ENCODE results near the gene FHIP1A. TPM values are rescaled to one million over a fixed set of nuclear protein-coding genes. Genes with fewer than 3 reads are reported as not detected.

Gene FHIP1A
- total RNA-seq, 1 donor from 2014 or later = 19.3 TPM

DNA sequence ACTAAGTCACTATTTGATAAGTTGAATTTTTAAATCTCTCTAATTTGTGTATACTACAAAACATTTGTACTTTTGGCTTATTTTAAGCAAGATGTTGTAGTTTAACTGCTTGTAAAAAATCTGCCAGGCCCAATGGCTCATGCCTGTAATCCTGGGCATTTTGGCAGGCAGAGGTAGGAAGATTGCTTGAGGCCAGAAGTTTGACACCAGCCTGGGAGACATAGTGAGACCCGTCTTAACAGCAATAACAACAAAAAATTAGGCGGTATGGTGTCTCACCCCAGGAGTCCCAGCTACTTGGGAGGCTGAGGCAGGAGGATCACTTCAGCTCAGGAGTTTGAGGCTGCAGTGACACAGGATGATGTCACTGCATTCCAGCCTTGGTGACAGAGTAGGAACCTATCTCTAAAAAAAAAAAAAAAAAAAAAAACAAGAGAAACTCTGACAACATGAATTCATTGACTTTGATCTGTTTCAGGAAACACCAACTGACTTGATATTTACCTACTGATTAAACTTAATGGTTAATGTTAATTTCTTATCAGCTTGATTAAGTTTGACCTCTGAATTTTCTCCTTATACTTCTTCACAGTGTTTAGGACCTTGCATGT lies 8.9 kb downstream of the FHIP1A start:
- no peak for DNase-seq (ENCODE audit: low read depth)

DNA sequence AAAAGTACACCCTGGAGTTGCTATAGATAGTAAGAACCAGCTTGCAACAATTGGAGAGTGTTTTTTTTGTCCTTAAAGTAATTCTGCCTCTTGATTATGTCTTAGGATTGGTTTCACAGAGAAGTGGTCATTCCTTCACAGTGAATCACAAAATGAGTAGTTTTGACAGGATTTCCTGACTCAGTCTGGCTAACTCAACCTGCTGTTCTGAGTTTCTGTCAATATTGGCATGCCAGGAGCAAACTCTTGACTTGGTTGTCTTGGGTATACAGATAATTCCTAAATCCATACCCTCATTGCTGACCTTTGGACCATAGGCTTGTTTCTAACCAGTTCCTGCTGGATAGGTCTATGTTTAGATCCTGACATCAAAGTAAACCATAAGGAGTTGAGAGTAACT lies 9.4 kb downstream of the FHIP1A start:
- DNase-seq (ENCODE audit: low read depth) = peak; percentile 97

DNA sequence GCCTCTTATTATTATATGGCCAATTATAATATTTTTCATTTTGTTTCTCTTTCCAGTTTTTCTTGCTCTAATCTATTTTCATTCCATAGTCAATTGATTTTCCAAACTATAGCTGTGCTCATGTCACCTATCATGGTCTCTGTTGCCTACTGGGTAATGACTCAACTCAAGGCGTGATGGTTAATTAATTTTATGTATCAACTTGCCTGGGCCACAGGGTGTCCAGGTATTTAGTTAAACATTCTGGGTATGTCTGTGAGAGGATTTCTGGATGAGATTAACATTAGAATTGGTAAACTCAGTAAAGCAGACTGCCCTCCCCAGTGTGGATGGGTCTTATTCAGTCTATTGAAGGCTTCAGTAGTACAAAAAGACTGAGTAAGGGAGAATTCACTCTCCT lies 9.9 kb downstream of the FHIP1A start:
- DNase-seq (ENCODE audit: low read depth) = peak; percentile 69

DNA sequence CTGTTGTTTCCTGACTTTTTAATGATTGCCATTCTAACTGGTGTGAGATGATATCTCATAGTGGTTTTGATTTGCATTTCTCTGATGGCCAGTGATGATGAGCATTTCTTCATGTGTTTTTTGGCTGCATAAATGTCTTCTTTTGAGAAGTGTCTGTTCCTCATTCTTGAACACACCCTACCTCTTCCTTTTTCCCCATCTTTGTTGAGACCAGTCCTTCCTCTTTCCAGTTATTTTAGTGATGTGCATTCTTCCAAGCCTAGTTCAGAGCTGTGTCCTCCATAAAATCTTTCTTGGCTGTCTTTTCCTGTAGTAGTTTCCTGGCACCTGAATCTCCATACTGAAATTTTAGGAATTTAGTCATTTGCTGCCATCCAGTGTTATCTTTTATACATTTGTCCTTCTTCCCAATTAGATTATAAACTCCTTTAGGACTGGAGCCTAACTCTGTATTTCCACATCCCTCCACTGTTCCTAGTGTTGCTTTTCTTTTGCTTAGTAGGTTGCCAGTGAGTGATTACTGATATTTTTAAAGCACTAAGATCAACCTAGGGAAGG lies 11.4 kb downstream of the FHIP1A start:
- DNase-seq (ENCODE audit: low read depth) = no peak

DNA sequence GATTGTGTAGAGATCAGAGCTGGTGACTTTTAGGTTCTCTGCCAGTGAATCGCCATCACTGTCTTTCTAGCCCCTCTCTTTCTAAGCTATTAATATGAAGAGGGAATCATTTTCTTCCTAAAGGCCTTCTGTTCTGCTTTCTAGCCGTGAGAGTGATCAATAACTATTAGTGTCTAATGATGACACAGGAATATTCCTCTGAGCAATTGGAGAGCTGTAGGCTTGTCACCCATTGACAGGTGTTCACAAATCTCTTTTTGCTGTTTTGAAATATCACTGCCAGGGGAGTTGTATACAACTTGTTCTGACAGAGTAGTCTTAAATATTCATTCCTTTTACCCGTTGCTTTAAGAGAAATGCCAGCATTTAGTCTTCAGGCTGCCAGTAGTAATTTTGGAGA lies 13.9 kb downstream of the FHIP1A start:
- DNase-seq (ENCODE audit: low read depth) = no peak

DNA sequence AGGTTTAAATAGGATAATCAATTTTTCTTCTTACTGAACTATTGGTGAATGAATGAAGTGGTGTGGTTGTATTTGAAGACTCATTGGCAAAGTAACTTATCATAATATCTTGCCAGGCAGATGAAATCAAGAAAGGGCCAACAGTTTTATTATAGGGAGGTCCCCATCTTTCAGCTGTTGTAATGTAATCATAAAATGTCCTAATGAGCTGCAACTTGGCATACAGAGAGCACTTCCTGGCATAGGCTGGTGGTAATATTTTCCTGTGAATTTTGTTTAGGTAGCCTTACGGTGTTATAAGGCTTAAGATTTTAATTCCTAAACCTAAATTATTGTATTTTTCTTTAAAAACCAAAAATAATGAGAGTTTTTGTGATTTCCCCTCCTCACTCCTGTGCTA lies 17.5 kb downstream of the FHIP1A start:
- no peak for DNase-seq (ENCODE audit: low read depth)

DNA sequence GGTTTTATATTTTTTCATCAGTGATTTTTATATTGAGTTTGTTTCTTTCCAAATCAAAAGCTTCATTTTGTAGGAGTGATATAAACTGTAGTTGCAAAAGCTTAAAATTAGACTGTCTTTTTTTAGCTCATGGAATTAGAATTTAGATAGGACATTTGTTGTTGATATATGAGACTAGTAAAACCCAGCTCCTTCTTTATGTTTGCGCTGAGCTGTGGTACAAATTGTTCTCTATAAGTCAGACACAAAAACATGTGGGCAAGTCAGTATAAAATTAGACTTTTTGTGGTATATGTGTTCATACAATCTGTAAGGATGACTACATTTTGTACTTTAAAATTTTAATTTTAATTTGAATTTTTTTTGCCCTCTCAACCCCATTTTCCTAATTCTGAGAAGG lies 18.3 kb downstream of the FHIP1A start:
- no peak for DNase-seq (ENCODE audit: low read depth)

DNA sequence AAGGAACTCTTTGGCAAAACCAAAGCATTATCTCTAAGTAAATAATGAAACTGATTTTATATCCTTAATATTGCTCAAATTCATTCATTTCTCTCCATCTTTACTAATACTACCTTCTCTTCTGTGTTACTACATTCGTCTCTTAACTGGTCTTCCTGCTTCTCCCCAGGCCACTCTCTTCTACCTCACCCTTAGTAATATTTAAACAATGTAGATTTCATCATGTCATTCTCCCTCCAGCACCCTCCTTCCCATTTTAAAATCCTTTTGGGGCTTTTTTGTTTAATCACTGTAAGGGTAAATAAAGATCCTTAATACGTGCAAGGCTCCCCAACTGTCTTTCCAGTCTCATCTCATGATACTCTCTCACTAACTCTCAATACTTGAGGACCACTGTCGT lies 19.4 kb downstream of the FHIP1A start:
- no peak for DNase-seq (ENCODE audit: low read depth)

DNA sequence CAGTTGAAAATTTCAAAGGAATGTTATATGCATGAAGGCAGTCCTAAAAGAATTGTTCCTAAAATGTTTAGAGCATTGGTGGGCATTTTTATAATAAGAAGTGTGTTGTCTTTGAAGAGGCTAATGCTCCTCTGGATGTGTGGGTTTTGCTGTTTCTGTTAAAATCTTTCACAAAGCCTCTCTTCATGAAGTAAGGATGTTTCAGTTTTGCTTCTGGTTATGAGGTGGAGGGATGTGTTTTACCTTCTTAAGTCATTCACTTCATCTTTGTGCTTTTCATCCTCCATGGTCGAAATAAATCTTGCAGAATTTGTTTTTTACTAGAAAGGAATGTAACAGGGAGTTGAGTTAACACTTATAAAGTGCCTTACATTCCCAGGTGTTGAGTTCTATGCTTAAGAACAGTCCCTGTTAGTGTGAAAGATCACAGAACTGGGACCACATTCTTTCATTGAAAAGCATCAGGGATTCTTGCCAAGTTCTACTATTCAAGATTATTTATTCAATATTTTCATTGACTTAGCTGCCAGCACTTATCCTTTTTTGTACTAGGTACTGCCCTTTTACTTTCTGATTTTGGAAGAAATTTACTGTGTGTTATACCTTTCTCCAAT lies 21.1 kb downstream of the FHIP1A start:
- peak; percentile 78 for DNase-seq (ENCODE audit: low read depth)

DNA sequence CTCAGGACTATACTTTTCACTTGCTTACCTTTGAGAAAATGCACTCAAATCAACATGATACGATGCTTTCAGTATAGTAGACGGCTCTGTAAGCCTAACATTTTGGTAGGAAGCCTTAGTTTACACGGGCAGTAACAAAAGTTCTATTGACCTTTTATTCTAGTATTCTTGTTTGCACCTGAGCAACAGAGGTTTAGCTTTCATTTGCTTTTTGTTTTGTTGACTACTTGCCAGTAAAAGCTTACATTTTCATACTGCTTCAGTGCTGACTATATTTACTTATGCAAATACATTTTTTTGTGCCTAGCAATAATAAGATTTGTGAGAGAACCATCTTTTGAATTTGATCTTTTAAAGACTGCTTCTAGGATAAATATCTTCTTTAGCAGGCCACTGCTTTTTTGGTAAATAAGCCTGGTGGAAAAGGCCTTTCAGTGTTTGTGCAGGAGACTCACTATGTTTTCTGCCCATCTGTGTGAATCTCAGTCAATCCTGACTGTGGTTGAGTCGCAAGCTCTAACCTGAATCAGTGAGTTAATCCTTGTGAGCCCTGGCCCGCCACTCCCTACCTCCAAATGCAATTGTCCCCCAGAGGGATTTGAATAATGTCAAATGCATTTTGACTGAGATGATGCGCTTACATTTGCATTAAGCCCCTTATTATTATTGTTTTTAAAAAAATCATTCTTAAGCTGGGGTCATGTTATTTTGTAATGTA lies 21.9 kb downstream of the FHIP1A start:
- DNase-seq (ENCODE audit: low read depth) = no peak

DNA sequence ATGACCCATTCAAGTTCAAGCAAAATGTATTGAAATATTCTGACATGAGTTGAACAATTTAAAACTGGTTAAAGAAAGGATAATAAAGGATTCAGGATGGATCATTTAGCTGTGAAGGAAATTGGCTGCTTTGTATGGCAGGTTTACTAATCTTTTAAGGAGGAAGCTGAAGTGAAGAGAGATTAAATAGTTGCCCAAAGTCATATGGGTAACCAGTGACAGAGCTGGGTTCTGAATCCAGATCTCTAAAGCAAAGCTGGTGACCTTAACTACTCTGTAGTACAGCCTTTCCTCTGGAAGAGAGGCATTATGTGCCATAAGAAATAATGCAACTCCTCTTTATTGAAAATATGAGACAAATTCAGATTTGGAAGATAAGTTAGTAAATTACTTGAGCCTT lies 22.8 kb downstream of the FHIP1A start:
- no peak for DNase-seq (ENCODE audit: low read depth)

DNA sequence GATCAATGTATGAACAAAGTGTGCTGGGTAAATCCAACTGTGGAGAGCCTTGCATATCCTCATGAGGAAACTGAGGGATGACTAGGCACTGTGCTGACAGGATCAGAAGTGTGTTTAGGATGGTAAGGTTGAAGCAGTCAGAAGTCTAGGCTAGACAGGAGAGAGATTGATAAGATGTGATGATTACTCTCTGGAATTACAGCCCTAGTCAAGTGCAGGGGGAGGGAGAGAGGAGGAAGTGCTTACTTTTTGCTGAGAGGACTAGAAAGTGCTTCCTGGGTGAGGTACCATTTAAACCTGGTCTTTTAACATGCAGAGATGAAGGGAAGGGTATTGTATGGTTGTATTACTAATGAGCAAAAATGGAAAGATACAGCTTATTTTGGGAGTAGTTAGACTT lies 23.7 kb downstream of the FHIP1A start:
- DNase-seq (ENCODE audit: low read depth) = no peak

DNA sequence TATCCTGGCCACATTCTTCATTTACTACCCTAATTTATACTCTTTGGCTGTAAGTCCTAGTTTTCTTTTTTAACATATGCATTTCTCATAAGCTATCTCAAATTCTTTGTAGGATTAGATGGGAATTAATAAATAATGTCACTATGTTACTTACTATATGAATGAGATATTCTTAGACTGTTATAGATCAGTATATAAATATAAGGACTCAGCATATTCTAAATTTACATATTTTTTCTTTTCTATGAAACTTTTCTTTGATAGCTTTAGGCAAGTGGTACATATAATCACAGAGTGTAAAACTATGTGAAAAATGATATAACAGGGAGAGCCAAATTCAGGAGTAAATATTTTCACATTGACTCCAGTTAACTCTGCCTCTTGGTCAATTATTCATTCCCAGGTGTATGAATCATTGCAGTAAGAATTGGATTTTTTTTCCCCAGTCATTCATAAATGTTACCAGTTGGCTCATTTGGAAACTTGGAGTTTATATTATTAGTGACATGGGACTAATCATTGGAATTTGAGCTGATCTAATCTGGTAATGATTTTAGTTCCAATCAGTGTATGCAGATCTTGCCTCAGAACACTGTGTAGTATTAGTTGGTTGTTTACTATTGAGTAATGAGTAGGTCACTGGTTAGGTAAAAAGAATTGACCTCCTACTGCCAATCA lies 25.3 kb downstream of the FHIP1A start:
- DNase-seq (ENCODE audit: low read depth) = peak; percentile 90

DNA sequence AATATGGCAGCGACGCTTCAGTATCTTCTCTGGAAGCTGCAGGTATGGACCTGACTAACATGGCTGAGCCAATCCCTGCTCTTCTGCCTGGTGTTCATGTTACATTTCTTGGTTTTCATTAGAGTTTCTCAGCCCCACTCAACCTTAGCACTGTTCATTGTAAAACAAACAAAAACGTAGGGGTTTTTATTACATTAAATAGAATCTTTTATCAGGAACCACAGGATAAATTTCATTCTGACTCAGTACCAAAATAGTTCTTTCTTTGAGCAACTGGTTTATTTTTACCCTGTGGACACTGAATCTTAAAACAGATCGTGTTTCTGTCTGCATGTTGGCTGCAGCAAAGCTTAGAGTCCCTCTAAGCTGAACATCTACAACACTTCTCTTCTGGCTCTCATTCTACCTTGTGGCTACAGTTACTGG lies 27.1 kb downstream of the FHIP1A start:
- DNase-seq (ENCODE audit: low read depth) = peak; percentile 60

DNA sequence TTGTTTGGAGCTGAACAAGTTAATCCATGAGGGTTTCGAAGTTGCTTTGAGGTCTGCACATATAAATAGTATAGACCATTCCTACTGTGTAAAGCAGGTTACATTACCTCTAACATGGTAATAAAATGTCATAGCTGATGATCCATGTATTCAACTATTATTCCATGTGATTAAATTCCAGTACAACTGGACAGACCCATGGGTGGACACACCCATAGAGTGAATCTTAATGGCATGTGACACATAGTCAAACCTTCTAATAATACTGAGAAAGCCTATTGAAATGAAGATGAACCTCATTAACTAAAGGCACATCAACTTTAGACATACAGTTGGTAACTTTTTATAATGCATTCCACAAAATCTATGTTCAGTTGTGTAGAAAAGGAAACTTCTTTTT lies 28.5 kb downstream of the FHIP1A start:
- DNase-seq (ENCODE audit: low read depth) = no peak

DNA sequence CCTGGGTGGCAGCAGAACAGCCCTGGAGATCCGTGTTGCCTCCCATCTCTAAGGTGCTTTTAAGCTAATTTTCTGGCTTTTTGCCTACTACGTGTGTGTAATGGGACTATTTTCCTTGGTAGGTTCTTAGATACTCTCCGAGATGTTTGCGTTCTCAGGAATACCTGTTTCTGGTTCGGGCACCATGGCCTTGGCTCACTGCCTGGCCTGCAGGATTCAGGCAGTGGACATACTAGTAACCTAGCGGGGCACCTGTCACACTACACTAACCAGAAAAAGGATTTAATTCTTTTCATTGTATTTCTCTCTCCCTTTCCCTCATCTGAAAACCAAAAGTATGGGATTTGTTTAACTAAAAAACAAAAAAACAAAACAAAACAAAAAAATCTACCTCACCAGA lies 29.2 kb downstream of the FHIP1A start:
- DNase-seq (ENCODE audit: low read depth) = no peak

DNA sequence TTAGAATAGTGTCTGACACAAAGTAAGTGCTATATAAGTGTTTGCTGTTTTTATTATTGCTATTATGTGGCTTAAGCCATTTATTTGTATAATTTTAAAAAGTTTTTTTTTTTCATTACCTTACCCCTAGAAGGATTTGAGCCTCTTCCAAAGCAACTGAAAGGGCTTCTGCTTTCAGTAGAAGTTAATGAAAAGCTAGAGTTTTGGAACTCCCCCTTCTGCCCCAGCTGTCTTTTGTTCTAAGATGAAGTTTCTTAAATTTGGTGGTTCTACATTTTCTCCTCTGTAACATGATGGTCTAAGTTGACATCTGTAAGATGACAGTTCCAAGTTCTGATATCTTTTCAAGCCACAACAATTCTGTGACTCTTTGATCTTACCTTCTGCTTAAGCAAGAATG lies 30.3 kb downstream of the FHIP1A start:
- DNase-seq (ENCODE audit: low read depth) = no peak

DNA sequence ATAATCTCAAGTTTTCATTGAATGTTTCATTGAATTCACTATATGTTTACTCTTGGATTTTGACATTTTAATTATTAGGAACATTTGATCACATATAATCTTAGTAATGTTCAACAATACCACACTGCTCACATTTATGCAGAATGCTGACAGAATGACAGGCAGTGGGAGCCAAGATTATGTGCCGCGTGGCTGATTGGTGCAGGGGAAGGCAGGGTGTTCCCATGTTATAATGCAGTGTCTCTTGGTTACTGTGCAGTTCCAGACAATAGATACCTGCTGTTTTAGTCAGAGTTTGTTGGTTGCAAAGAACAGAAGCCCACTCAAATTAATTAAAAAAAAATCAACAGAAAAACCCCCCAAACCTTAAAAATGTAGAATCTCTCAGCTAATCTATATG lies 33.0 kb downstream of the FHIP1A start:
- no peak for DNase-seq (ENCODE audit: low read depth)

DNA sequence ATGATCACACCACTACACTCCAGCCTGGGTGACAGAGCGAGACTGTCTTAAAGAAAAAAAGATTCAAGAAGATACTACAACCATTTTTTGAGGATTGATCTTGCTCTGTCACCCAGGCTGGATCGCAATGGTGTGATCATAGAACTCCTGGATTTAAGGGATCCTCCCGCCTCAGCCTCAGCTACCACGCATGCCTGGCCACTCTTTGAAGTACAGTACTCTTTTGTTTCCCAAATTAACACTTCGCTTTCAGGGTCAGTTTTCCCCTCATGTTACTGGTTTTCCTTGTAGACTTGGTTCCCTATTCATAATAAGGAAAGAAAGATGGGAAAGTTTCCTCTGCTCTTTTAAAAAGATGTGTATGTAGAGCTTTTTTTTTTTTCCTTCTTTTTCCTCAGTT lies 34.3 kb downstream of the FHIP1A start:
- DNase-seq (ENCODE audit: low read depth) = no peak

DNA sequence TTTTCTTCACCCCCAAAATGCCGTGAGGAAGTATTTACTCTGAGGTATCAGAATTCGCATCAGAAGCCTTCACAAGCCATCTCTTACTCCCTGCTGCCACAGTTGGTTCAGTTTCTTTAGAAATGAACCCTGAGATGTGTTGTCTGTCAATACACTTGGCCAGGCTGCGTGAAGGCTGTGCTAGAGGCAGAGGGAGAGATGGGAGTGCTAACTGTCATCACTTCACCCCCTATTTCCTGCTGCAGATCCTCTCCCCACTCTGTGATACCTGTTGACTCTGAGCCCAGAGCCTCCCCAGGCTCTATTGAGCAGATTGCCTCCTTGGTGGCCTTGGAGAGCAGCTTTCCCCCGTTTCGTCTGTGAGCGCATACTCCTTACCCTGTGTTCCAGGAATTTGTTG lies 34.8 kb downstream of the FHIP1A start:
- no peak for DNase-seq (ENCODE audit: low read depth)

DNA sequence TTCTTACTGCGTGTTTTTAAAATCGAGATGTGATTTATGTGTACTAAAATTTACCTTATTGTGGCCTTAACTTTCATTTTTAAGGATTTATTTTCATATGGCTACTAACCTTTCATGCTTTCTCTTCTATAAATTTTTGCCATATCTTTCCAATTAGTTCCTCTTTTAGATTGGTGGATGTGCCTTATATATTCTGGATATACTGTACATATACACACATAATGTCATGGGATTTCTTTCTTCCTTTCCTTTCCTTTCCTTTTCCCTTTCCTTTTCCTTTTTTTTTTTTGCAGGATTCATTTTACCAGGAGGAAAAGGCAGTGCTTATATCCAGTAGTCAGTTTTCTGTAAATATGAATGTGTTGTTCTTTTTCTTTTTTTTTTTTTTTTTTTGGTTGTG lies 37.2 kb downstream of the FHIP1A start:
- DNase-seq (ENCODE audit: low read depth) = no peak

DNA sequence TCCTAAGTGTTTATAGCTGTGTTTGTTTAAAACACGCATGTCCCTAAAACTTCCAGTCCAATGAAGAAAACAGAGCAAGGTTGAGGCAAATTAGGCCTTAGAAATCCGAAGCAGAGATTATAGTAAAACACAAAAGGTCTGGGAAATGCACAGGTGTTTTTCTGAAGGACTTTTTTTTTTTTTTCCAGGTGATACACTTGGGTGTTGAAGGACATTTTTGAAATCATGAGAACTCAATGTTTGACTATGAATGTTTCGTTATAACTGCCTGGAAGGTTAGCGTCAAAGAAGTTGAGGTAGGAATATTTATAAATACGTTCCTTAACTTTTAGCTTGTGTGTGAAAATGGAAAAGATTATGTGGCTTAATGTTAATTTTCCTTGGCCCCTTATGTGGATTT lies 45.5 kb downstream of the FHIP1A start:
- no peak for DNase-seq (ENCODE audit: low read depth)

DNA sequence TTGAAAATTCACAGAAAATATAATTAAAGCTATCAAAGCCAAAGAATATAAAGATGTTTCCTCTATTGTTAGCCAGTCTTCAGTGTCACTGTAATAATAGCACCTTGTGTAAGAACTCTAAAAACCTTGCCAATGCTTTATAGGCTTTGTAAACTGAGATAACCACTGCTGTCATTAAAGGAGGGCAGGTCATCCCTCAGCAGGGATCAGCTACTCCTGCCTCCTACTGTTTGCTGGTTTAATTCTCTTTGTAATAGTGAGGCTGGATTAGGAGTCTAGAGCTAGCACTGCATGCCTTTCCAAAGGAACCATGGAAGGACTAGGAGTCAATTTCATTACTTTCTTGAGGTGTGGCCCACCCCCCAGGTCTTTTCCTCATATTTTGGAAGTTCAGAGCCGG lies 46.2 kb downstream of the FHIP1A start:
- DNase-seq (ENCODE audit: low read depth) = no peak
